ENCODE data around the gene MYT1.
"Not testable (repeated sequence)": the region's sequence is repeated elsewhere in the genome, so short reads cannot be mapped to it uniquely, and the experiment has no call there.

MYT1 gene

DNA sequence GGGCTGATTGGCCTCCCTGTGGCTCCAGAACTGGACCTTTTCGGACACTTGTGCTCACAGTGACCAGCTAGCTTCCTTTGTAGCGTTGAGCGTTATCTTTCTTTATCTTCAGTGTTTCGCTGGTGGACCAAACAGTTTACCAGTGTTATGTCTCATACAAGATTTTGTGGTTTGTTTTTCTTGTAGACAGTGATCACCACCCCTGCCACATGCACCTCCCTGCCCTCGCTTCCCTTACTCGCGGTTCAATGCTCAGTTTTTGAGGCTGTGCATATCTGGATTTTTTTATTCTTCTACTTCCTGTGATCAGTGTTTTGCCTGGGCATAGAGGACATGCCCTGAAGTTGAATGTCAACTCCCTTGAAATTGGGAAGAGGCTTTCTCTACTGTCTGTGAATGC lies 16.4 kb downstream of the MYT1 start:
- ATAC-seq (ENCODE audit: low read depth): no peak

GRCh38 chr20:64181391-64181790 lies 17.1 kb downstream of the MYT1 start:
- H3K36me3 Mint-ChIP-seq: no peaks in the 10 kb centered on the region
- no peak overlapping the region for H3K27ac Mint-ChIP-seq
- DNase-seq (ENCODE audit: low spot score in 2 of 2) (no peak), ATAC-seq (ENCODE audit: low read depth) (no peak)
- H3K9me3 Mint-ChIP-seq: no peaks in the 10 kb centered on the region
- H3K27me3 Mint-ChIP-seq: peaks cover 19% of the 10 kb centered on the region
- no peak overlapping the region for H3K4me3 Mint-ChIP-seq
- peaks cover 13% of the 10 kb centered on the region for H3K4me1 Mint-ChIP-seq

More for the DNA sequence above, 16.4 kb downstream of the MYT1 start:
- Mint-ChIP-seq H3K27ac (no peak overlapping the region), H3K36me3 (no peaks in the 10 kb centered on the region), H3K27me3 (peaks cover 21% of the 10 kb centered on the region), H3K9me3 (no peaks in the 10 kb centered on the region), H3K4me1 (peaks cover 13% of the 10 kb centered on the region), H3K4me3 (no peak overlapping the region)
- DNase-seq (ENCODE audit: low spot score in 2 of 2): no peak

GRCh38 chr20:64182146-64182865 lies 18.1 kb downstream of the MYT1 start:
- no peak overlapping the region for H3K4me3 Mint-ChIP-seq
- DNase-seq (ENCODE audit: low spot score in 2 of 2): no peak
- ATAC-seq (ENCODE audit: low read depth): no peak
- H3K27me3 Mint-ChIP-seq: peaks cover 19% of the 10 kb centered on the region
- H3K27ac Mint-ChIP-seq: no peak overlapping the region
- H3K9me3 Mint-ChIP-seq: no peaks in the 10 kb centered on the region
- H3K36me3 Mint-ChIP-seq: no peaks in the 10 kb centered on the region
- H3K4me1 Mint-ChIP-seq: peaks cover 11% of the 10 kb centered on the region

- H3K9me3 Mint-ChIP-seq: no peaks in the 10 kb centered on the region
- no peak for ATAC-seq (ENCODE audit: low read depth)
- peaks cover 19% of the 10 kb centered on the region for H3K27me3 Mint-ChIP-seq
- no peaks in the 10 kb centered on the region for H3K36me3 Mint-ChIP-seq
- H3K4me1 Mint-ChIP-seq: peaks cover 11% of the 10 kb centered on the region
- no peak overlapping the region for H3K4me3 Mint-ChIP-seq
- H3K27ac Mint-ChIP-seq: no peak overlapping the region
- DNase-seq (ENCODE audit: low spot score in 2 of 2): no peak
Observed at GRCh38 chr20:64183313-64183712, 19.1 kb downstream of the MYT1 start.

DNA sequence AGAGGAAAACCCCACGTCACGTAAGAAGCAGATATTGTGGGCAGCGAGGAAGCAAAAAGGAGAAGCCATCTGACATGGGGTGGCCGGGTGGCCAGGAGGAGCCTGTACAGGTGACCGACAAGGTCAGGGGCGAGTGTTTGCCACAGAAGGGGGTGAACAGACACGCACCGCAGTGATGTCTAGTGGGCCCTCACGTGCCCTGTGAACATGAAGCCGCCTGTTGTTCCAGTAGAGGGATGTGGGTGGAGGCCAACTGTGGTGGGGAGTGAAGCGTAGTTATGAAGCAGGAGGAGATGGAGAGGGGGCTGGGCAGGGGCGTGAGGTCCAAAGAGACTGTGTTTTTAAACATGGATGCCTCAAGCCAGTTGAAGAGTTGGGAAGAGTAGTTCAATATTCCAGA lies 20.5 kb downstream of the MYT1 start:
- no peak for ATAC-seq (ENCODE audit: low read depth)
- no peak overlapping the region for H3K4me3 Mint-ChIP-seq

DNA sequence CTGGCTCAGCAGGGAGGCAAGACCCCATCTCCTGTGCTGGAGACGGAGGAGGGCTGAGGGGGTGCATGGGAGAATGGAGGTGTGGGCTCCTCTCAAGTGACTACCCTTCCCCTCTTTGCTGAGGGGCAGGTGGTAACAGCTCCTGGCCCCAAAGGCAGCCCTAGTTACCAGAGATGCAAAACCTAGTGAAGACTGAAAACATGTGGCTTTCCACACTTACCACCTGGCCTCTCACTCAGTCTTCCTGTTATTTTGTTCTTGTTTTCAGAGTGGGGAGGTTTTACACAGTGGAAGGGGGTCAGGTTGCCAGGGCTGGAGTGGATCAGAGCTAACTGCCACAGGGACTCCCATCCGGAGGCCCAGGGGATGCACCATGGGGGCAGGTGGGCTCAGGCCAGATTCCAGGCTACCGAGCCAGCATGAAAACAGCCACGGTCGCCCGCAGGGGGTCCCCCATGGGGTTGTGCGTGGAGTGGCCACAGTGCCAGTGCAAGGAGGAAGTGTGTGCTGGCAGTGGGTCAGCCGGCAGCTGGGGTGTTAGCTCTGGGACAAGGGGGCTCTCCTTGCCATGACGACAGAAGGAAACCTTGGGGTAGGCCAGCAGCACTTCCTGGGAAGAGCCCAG lies 21.1 kb downstream of the MYT1 start:
- ATAC-seq (ENCODE audit: low read depth): no peak
- no peaks in the 10 kb centered on the region for H3K9me3 Mint-ChIP-seq
- H3K4me3 Mint-ChIP-seq: no peak overlapping the region
- peaks cover 8% of the 10 kb centered on the region for H3K4me1 Mint-ChIP-seq
- peak overlapping the region; percentile 19 for H3K27ac Mint-ChIP-seq
- peaks cover 13% of the 10 kb centered on the region for H3K27me3 Mint-ChIP-seq
- no peak for DNase-seq (ENCODE audit: low spot score in 2 of 2)
- no peaks in the 10 kb centered on the region for H3K36me3 Mint-ChIP-seq

More for the DNA sequence above, 20.5 kb downstream of the MYT1 start:
- Mint-ChIP-seq H3K4me1 (peaks cover 10% of the 10 kb centered on the region), H3K27ac (peak overlapping the region; percentile 19), H3K9me3 (no peaks in the 10 kb centered on the region), H3K36me3 (no peaks in the 10 kb centered on the region), H3K27me3 (peaks cover 17% of the 10 kb centered on the region)
- DNase-seq (ENCODE audit: low spot score in 2 of 2): no peak

DNA sequence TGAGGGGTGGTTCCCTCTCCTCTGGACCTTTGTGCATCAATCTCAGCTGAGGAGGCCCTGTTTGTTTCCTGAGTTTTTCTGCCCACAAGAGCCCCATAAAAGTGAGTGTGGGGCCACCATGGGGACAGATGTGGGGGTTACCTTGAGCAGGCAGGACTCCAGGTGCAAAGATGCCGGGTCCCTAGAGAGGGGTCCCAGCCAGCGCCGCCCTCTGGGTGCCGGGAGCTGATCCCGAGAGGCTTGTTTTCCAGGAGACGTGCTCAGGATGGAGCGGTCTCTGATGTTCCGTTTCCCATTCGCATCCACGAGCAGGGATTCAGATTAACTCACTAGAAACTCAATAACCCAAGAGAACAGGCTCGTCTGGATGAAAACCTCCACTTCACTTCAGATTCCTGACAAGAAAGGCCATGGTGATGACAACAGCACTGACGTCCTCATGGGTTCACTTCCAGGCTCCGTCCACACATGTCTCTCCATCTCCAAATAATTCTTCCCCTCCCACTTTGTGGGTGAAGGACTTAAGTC lies 21.9 kb downstream of the MYT1 start:
- H3K27ac Mint-ChIP-seq: no peak overlapping the region
- H3K36me3 Mint-ChIP-seq: no peaks in the 10 kb centered on the region
- peaks cover 10% of the 10 kb centered on the region for H3K27me3 Mint-ChIP-seq
- no peak overlapping the region for H3K4me3 Mint-ChIP-seq
- DNase-seq (ENCODE audit: low spot score in 2 of 2) (no peak), ATAC-seq (ENCODE audit: low read depth) (no peak)
- peaks cover 8% of the 10 kb centered on the region for H3K4me1 Mint-ChIP-seq
- H3K9me3 Mint-ChIP-seq: no peaks in the 10 kb centered on the region

GRCh38 chr20:64187213-64187612 lies 23.0 kb downstream of the MYT1 start:
- ATAC-seq (ENCODE audit: low read depth); DNase-seq (ENCODE audit: low spot score in 2 of 2); H3K9me3 Mint-ChIP-seq; H3K27me3 Mint-ChIP-seq; H3K4me3 Mint-ChIP-seq; H3K27ac Mint-ChIP-seq; H3K36me3 Mint-ChIP-seq: not testable (repeated sequence)
- peaks cover 10% of the 10 kb centered on the region for H3K4me1 Mint-ChIP-seq

DNA sequence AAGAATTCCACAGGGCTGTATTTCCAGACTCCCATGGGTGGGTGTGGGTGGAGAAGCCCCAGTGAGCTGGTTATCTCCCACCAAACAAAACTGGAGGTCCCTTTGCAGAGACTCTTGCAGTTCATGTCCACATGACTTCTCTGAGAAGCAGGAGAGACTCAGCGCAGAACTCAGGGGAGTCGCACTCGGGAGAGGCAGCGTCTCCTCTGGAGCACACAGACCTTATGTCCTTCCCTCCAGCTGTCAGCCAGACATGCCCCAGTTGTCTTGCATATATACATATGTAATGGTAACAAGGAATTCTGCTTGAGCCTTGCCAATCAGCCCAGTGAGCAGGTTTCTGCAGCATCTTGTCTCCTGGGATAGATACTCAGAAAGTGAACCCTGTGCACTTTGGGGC lies 23.8 kb downstream of the MYT1 start:
- H3K36me3 Mint-ChIP-seq: no peaks in the 10 kb centered on the region
- DNase-seq (ENCODE audit: low spot score in 2 of 2) (no peak), ATAC-seq (ENCODE audit: low read depth) (no peak)
- peaks cover 14% of the 10 kb centered on the region for H3K4me1 Mint-ChIP-seq
- no peak overlapping the region for H3K27ac Mint-ChIP-seq
- peaks cover 10% of the 10 kb centered on the region for H3K27me3 Mint-ChIP-seq
- H3K9me3 Mint-ChIP-seq: no peaks in the 10 kb centered on the region
- no peak overlapping the region for H3K4me3 Mint-ChIP-seq

DNA sequence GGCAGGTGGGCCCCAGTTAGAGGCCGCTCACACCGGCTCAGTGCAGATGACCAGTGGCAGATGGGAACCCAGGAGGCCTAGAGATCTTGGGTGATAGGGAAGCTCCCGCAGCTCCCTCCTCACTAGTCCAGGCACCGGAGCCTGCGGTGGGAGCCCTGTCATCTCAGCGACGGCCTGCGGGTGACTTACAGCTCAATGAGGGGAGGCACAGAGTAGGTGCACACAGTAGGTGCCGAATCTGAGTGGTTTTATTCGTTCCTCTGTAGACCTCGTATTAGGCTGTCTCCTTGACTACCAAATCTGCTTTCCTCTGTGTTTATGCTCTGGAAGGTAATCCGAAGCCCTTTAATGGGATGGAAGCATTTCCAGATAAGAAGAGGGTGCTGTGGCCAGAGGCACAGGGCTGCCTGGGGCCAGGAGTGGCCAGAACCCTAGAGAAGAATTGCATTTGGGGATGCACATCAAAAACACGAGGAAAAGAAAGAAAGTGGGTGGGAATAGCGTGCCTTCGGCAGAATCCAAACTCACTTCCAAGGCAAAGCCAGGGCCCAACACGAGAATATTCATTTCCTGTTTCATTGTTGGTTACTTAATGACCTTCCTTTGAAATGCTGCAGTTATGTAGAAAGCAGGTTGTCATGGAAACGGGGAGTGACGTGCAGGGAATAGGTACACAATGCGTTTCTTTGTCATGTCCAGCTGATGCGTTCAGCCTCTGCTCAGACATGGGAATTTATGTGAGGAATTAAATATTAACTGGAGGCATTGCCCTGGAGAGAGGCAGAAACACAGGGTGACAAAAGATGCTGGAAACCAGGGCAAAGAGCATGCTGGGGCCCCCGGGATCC lies 24.7 kb downstream of the MYT1 start:
- Mint-ChIP-seq H3K4me3 (no peak overlapping the region), H3K4me1 (peaks cover 15% of the 10 kb centered on the region), H3K9me3 (no peaks in the 10 kb centered on the region), H3K27me3 (peaks cover 8% of the 10 kb centered on the region), H3K27ac (no peak overlapping the region), H3K36me3 (no peaks in the 10 kb centered on the region)
- DNase-seq (ENCODE audit: low spot score in 2 of 2): no peak
- ATAC-seq (ENCODE audit: low read depth): no peak

DNA sequence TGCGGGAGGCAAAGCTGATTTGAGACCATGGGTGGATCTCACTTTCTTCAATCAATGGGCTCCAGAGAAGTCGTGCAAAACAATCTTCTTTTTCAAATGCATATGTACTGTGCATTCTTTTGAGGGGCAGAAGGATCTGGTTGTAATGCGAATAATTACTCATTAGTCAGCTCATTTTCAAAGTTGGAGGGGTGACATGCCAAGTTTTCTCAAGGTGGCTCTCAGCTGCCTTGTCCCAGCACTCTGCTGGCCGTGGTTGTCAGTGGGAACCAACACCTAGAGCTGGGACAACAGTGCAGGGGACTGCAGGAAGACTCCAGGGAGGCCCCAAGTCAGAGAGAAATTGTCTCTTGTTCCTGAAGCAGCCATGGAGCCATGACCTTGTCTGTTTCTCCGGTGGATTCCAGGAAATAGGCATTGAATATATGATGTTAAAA lies 25.3 kb downstream of the MYT1 start:
- ATAC-seq (ENCODE audit: low read depth): no peak
- Mint-ChIP-seq H3K27me3 (peaks cover 10% of the 10 kb centered on the region), H3K4me1 (peaks cover 12% of the 10 kb centered on the region), H3K27ac (no peak overlapping the region), H3K4me3 (no peak overlapping the region), H3K36me3 (no peaks in the 10 kb centered on the region), H3K9me3 (no peaks in the 10 kb centered on the region)
- no peak for DNase-seq (ENCODE audit: low spot score in 2 of 2)

- DNase-seq (ENCODE audit: low spot score in 2 of 2) (no peak), ATAC-seq (ENCODE audit: low read depth) (no peak)
- no peaks in the 10 kb centered on the region for H3K9me3 Mint-ChIP-seq
- H3K36me3 Mint-ChIP-seq: no peaks in the 10 kb centered on the region
- H3K27ac Mint-ChIP-seq: no peak overlapping the region
- H3K27me3 Mint-ChIP-seq: peaks cover 8% of the 10 kb centered on the region
- H3K4me3 Mint-ChIP-seq: no peak overlapping the region
- peaks cover 8% of the 10 kb centered on the region for H3K4me1 Mint-ChIP-seq
Observed at GRCh38 chr20:64189986-64190385, 25.7 kb downstream of the MYT1 start.

- Mint-ChIP-seq H3K4me1 (peaks cover 6% of the 10 kb centered on the region), H3K27me3 (peaks cover 9% of the 10 kb centered on the region), H3K36me3 (peaks cover 1% of the 10 kb centered on the region), H3K4me3 (no peak overlapping the region), H3K27ac (no peak overlapping the region), H3K9me3 (no peaks in the 10 kb centered on the region)
- DNase-seq (ENCODE audit: low spot score in 2 of 2) (no peak), ATAC-seq (ENCODE audit: low read depth) (no peak)
Observed at GRCh38 chr20:64191002-64191401, 26.8 kb downstream of the MYT1 start.

GRCh38 chr20:64192406-64192805 lies 28.2 kb downstream of the MYT1 start:
- H3K36me3 Mint-ChIP-seq: peaks cover 1% of the 10 kb centered on the region
- H3K27ac Mint-ChIP-seq: no peak overlapping the region
- DNase-seq (ENCODE audit: low spot score in 2 of 2) (no peak), ATAC-seq (ENCODE audit: low read depth) (no peak)
- H3K9me3 Mint-ChIP-seq: no peaks in the 10 kb centered on the region
- peaks cover 6% of the 10 kb centered on the region for H3K4me1 Mint-ChIP-seq
- H3K27me3 Mint-ChIP-seq: peaks cover 9% of the 10 kb centered on the region
- H3K4me3 Mint-ChIP-seq: no peak overlapping the region
